Measurements from ENCODE around the gene ALG14. TPM values are rescaled to one million over a fixed set of nuclear protein-coding genes. Genes with fewer than 3 reads are reported as not detected.

Gene ALG14
- total RNA-seq, 1 experiment from 2014 or later: 5.7 TPM

GRCh38 chr1:94952539-94952938 is 120.2 kb downstream of the ALG14 start:
- no peaks in the 10 kb centered on the region for H3K4me1 ChIP-seq (ENCODE audit: control insufficient read depth in 1 of 2, insufficient read depth in 2 of 2, low read length in 2 of 2)
- intact Hi-C loops (cut with micrococcal nuclease): no loop called here
- H3K4me3 ChIP-seq (replicated peaks in 1 of 2; ENCODE audit: low read depth in 1 of 2, low read length in 2 of 2): no peak overlapping the region
- RAD21 ChIA-PET (ENCODE audit: low non-redundant PET in 1 of 2, low total read pairs in 2 of 2, uncharacterized antibody in 2 of 2, unreplicated experiment in 2 of 2): no interaction called here
- H3K9me2 ChIP-seq (ENCODE audit: insufficient read depth): no peaks in the 10 kb centered on the region
- no peaks in the 10 kb centered on the region for H3K36me3 ChIP-seq (ENCODE audit: control insufficient read depth in 1 of 2, insufficient read depth in 2 of 2, low read length in 2 of 2)
- peaks cover 0 to 3% of the 10 kb centered on the region in 2 experiments; a peak in 1 of 4 replicates for H3K9me3 ChIP-seq (ENCODE audit: control insufficient read depth in 1 of 2, insufficient read depth in 1 of 2, low read depth in 1 of 2, low read length in 2 of 2)
- no peak overlapping the region for H3K27ac ChIP-seq (ENCODE audit: low read depth, low read length)
- POLR2A ChIA-PET: interaction anchor here (0.6 kb wide), 1 partner anchor 756 kb away, joined by 4 read pairs; no protein-coding TSS in a partner anchor
- no TSS peak for BruUV-seq (replicated peaks)
- H3K4me2 ChIP-seq (ENCODE audit: low read length): no peak overlapping the region
- no peaks in the 10 kb centered on the region for H4K20me1 ChIP-seq (ENCODE audit: insufficient read depth)
- H3K27me3 ChIP-seq (ENCODE audit: insufficient read depth, low read length): no peaks in the 10 kb centered on the region
- ATAC-seq (no peak), DNase-seq (ENCODE audit: low read depth, low spot score) (no peak)
- TF ChIP-seq JUND (IDR thresholded peaks at IDR 0.05) (no peak), CEBPB (IDR thresholded peaks at IDR 0.05; ENCODE audit: low read depth) (no peak), ATF3 (IDR thresholded peaks at IDR 0.05) (no peak)
- CTCF ChIA-PET: no interaction called here
- H3K79me2 ChIP-seq (ENCODE audit: insufficient read depth, low read length): no peaks in the 10 kb centered on the region
- H2AFZ ChIP-seq (ENCODE audit: low read depth, low read length, poor library complexity, severe bottlenecking): no peak overlapping the region
- no peak overlapping the region for H3K9ac ChIP-seq (ENCODE audit: low read length)

- no peaks in the 10 kb centered on the region for H3K36me3 ChIP-seq (ENCODE audit: control insufficient read depth in 1 of 2, insufficient read depth in 2 of 2, low read length in 2 of 2)
- H2AFZ ChIP-seq (ENCODE audit: low read depth, low read length, poor library complexity, severe bottlenecking): no peak overlapping the region
- POLR2A ChIA-PET: interaction anchor here (0.6 kb wide), 1 partner anchor 755 kb away, joined by 4 read pairs; no protein-coding TSS in a partner anchor
- CTCF ChIA-PET: no interaction called here
- BruUV-seq (replicated peaks): no TSS peak
- RAD21 ChIA-PET (ENCODE audit: low non-redundant PET in 1 of 2, low total read pairs in 2 of 2, uncharacterized antibody in 2 of 2, unreplicated experiment in 2 of 2): no interaction called here
- H3K27me3 ChIP-seq (ENCODE audit: insufficient read depth, low read length): no peaks in the 10 kb centered on the region
- H3K9me3 ChIP-seq (ENCODE audit: control insufficient read depth in 1 of 2, insufficient read depth in 1 of 2, low read depth in 1 of 2, low read length in 2 of 2): peaks cover 0 to 3% of the 10 kb centered on the region in 2 experiments; a peak in 1 of 4 replicates
- no peak overlapping the region for H3K4me2 ChIP-seq (ENCODE audit: low read length)
- H3K4me1 ChIP-seq (ENCODE audit: control insufficient read depth in 1 of 2, insufficient read depth in 2 of 2, low read length in 2 of 2): no peaks in the 10 kb centered on the region
- intact Hi-C loops (cut with micrococcal nuclease): no loop called here
- no peak overlapping the region for H3K9ac ChIP-seq (ENCODE audit: low read length)
- H3K27ac ChIP-seq (ENCODE audit: low read depth, low read length): no peak overlapping the region
- DNase-seq (ENCODE audit: low read depth, low spot score): no peak
- no peak overlapping the region for H3K4me3 ChIP-seq (replicated peaks in 1 of 2; ENCODE audit: low read depth in 1 of 2, low read length in 2 of 2)
- no peaks in the 10 kb centered on the region for H4K20me1 ChIP-seq (ENCODE audit: insufficient read depth)
- H3K9me2 ChIP-seq (ENCODE audit: insufficient read depth): no peaks in the 10 kb centered on the region
- H3K79me2 ChIP-seq (ENCODE audit: insufficient read depth, low read length): no peaks in the 10 kb centered on the region
- no peak for ATAC-seq
- TF ChIP-seq ZBTB33 (IDR thresholded peaks at IDR 0.05; ENCODE audit: extremely low read depth, insufficient replicate concordance, low read length) (no peak), RAD21 (IDR thresholded peaks at IDR 0.05; ENCODE audit: low read depth) (no peak), REST (IDR thresholded peaks at IDR 0.05; ENCODE audit: low read depth) (no peak), POLR2A (IDR thresholded peaks at IDR 0.05; ENCODE audit: borderline replicate concordance, extremely low read depth, insufficient read depth, insufficient read length) (no peak), CTCF (IDR thresholded peaks at IDR 0.05 in 2 of 3, conservative IDR thresholded peaks at IDR 0.05 in 1 of 3; ENCODE audit: borderline replicate concordance in 1 of 3, insufficient read depth in 1 of 3, low read depth in 2 of 3, low read length in 2 of 3) (no peak), CBX3 (IDR thresholded peaks at IDR 0.05; ENCODE audit: low read depth) (no peak), EZH2 (IDR thresholded peaks at IDR 0.05) (no peak), SP1 (IDR thresholded peaks at IDR 0.05; ENCODE audit: low read depth) (no peak), EGR1 (IDR thresholded peaks at IDR 0.05; ENCODE audit: low read depth) (no peak), ZFX (IDR thresholded peaks at IDR 0.05) (no peak)
These were observed 121.1 kb downstream of the ALG14 start for GRCh38 chr1:94951509-94952208.

Data from HCT116 (cell line).